Endothelial cell of umbilical vein (primary cell): Measurements from ENCODE around the gene SLC16A5. TPM values are rescaled to one million over a fixed set of nuclear protein-coding genes. Genes with fewer than 3 reads are reported as not detected.

Experiments
- BruUV-seq: library from RNA; stranded (reverse); fragments of 400-500 nt; replicated peaks from 2 replicates; lab custom pipeline; 2021; lab: Mats Ljungman, UMichigan
- CTCF ChIA-PET: fragments of 300-600, 350-600 bp; sonication (Branson Sonifier 250); formaldehyde crosslinking; loops from one replicate; lab custom pipeline; 2021; ENCODE audit warnings: antibody characterized with exemption, inconsistent platforms; lab: Charles Lee
- POLR2A ChIA-PET: fragments of 300-600, 350-600 bp; sonication (Branson Sonifier 250); formaldehyde crosslinking; loops from one replicate; lab custom pipeline; 2021; ENCODE audit warnings: antibody characterized with exemption, inconsistent platforms; lab: Charles Lee
- DNase-seq: peaks from one replicate; pipeline ENCODE4 v3.0.0-alpha.2; 2011; ENCODE audit warnings: low read depth, low spot score
- FAIRE-seq: peaks from 2 replicates; lab custom pipeline; 2011; peaks lifted over from hg19 to GRCh38; lab: Jason Lieb, UNC
- H2AFZ ChIP-seq: 2 replicates; pipeline ENCODE4 v1.6.0; 2012; ENCODE audit warnings: low read depth, low read length, control low read depth, inconsistent platforms
- H3K27ac ChIP-seq: 2 replicates; pipeline ENCODE4 v1.5.1; 2011; ENCODE audit warnings: low read depth, mild to moderate bottlenecking, control low read depth, low read length, moderate library complexity; ENCODE audit not compliant: insufficient read depth
- H3K27me3 ChIP-seq, 2 experiments: 2 replicates each; pipeline versions ENCODE4 v1.6.0 to v1.6.1; 2011; ENCODE audit warnings: low read length in 2 of 2, mixed read lengths in 1 of 2; ENCODE audit not compliant: control insufficient read depth in 2 of 2, insufficient read depth in 2 of 2
- H3K36me3 ChIP-seq, 2 experiments: 2 replicates in 1 of 2; 3 replicates in 1 of 2; pipeline ENCODE4 v1.5.1; 2011; ENCODE audit warnings: low read length in 2 of 2, mild to moderate bottlenecking in 1 of 2, moderate library complexity in 1 of 2; ENCODE audit not compliant: control insufficient read depth in 2 of 2, insufficient read depth in 2 of 2; ENCODE audit errors: extremely low read depth in 1 of 2
- H3K4me1 ChIP-seq: 3 replicates; pipeline ENCODE4 v1.5.1; 2011; ENCODE audit warnings: mild to moderate bottlenecking, low read length; ENCODE audit not compliant: control insufficient read depth, insufficient read depth; ENCODE audit errors: extremely low read depth
- H3K4me2 ChIP-seq: 2 replicates; pipeline ENCODE4 v1.6.1; 2011; ENCODE audit warnings: low read length, control low read depth, mixed read lengths; ENCODE audit not compliant: insufficient read depth
- H3K4me3 ChIP-seq, 3 experiments: fragments of 200-600 bp in 1 of 3; sonication (generic), shearing (Covaris generic) in 1 of 3; replicated peaks in 1 of 3; 2 replicates each; pipeline ENCODE4 v1.5.1; 2011 to 2016; ENCODE audit warnings: control low read depth in 3 of 3, low read length in 3 of 3, mild to moderate bottlenecking in 2 of 3, inconsistent platforms in 1 of 3, low read depth in 1 of 3, moderate library complexity in 1 of 3; ENCODE audit not compliant: insufficient read depth in 1 of 3
- H3K79me2 ChIP-seq: 2 replicates; pipeline ENCODE4 v1.6.0; 2012; ENCODE audit warnings: low read length, inconsistent platforms; ENCODE audit not compliant: control insufficient read depth, insufficient read depth
- H3K9ac ChIP-seq: replicated peaks from 2 replicates; pipeline ENCODE3; 2011; ENCODE audit warnings: low read length, control low read depth; ENCODE audit not compliant: insufficient read depth; ENCODE audit errors: extremely low read depth
- H3K9me1 ChIP-seq: replicated peaks from 3 replicates; pipeline ENCODE4 v1.6.0; 2011; ENCODE audit warnings: mild to moderate bottlenecking, low read length; ENCODE audit not compliant: control insufficient read depth, insufficient read depth; ENCODE audit errors: extremely low read depth
- H3K9me3 ChIP-seq: replicated peaks from 2 replicates; pipeline ENCODE4 v1.5.1; 2012; ENCODE audit warnings: low read length, inconsistent platforms; ENCODE audit not compliant: control insufficient read depth, insufficient read depth
- H4K20me1 ChIP-seq: replicated peaks from 2 replicates; pipeline ENCODE3; 2011; ENCODE audit warnings: mild to moderate bottlenecking, low read length; ENCODE audit not compliant: control insufficient read depth, insufficient read depth; ENCODE audit errors: extremely low read depth
- EZH2 ChIP-seq: IDR thresholded peaks from 2 replicates; pipeline ENCODE4 v1.6.1; 2012; ENCODE audit warnings: borderline replicate concordance, low read depth, mild to moderate bottlenecking, moderate library complexity, low read length, inconsistent platforms; ENCODE audit not compliant: severe bottlenecking
- FOS ChIP-seq: IDR thresholded peaks from 2 replicates; pipeline ENCODE4 v1.6.1; 2011; ENCODE audit warnings: mild to moderate bottlenecking, low read length, moderate library complexity, borderline replicate concordance; ENCODE audit not compliant: insufficient read depth
- GATA2 ChIP-seq: IDR thresholded peaks from 2 replicates; pipeline ENCODE4 v1.7.0; 2011; ENCODE audit warnings: low read depth, mild to moderate bottlenecking, moderate library complexity, mixed read lengths, low read length; ENCODE audit not compliant: insufficient read length, insufficient read depth
- JUN ChIP-seq: IDR thresholded peaks from 2 replicates; pipeline ENCODE4 v1.6.1; 2011; ENCODE audit warnings: borderline replicate concordance, low read depth; ENCODE audit not compliant: insufficient read length, insufficient read depth
- MYC ChIP-seq: IDR thresholded peaks from one replicate; pipeline ENCODE4 v1.6.1; 2011; ENCODE audit warnings: mild to moderate bottlenecking, low read depth, low read length
- POLR2A ChIP-seq: IDR thresholded peaks from 2 replicates; pipeline ENCODE4 v1.6.1; 2012; ENCODE audit warnings: low read depth, mild to moderate bottlenecking, control low read depth, low read length
- POLR2AphosphoS5 ChIP-seq: IDR thresholded peaks from 2 replicates; pipeline ENCODE4 v1.6.1; 2012; ENCODE audit warnings: low read depth, mild to moderate bottlenecking, control low read depth, low read length, moderate library complexity; ENCODE audit not compliant: insufficient read depth
- dilution Hi-C: fragments of 300-500 bp; cut with MboI; formaldehyde crosslinking; loops from one replicate; pipeline ENCODE4 v1.15.0; 2019; ENCODE audit warnings: low sequenced_read_pairs; ENCODE audit not compliant: extremely low pct_ligation_motif_present
- intact Hi-C: fragments of 100-400 bp; cut with micrococcal nuclease; formaldehyde crosslinking; loops from one replicate; pipeline ENCODE4 v1.10.0; 2022
- polyA plus RNA-seq, 4 experiments: library from polyadenylated mRNA; depleted of rRNA in 3 of 4; stranded (reverse) in 3 of 4; unstranded in 1 of 4; fragments of >200 nt; gene quantifications; 2 replicates each; pipeline versions ENCODE4 v1.2.1 to v1.2.3, GENCODE V29; 2011 to 2012; ENCODE audit warnings: missing spikeins in 1 of 4
- total RNA-seq: library from RNA; stranded (reverse); gene quantifications from 2 replicates; pipeline ENCODE4 v1.2.3, GENCODE V29; 2021
- TF ChIP-seq, protein P1 (sequence below): IDR thresholded peaks from 2 replicates; pipeline ENCODE4 v1.6.1; 2011; ENCODE audit not compliant: insufficient read depth, insufficient read length
- TF ChIP-seq, protein P2 (sequence below), 2 donors: IDR thresholded peaks; 1 replicate in 1 of 2; 2 replicates in 1 of 2; pipeline ENCODE4 v1.5.1; 2011; ENCODE audit warnings: low read length in 2 of 2, mild to moderate bottlenecking in 2 of 2, moderate library complexity in 2 of 2, control low read depth in 1 of 2, inconsistent platforms in 1 of 2, low read depth in 1 of 2; ENCODE audit not compliant: insufficient read depth in 1 of 2; ENCODE audit errors: extremely low read depth in 1 of 2

The SLC16A5 gene
- total and polyA plus RNA-seq, 2 donors (not counting 3 experiments of a cell fraction or from before 2014, with no cell fraction given) = 16.4 to 23.3 TPM

DNA sequence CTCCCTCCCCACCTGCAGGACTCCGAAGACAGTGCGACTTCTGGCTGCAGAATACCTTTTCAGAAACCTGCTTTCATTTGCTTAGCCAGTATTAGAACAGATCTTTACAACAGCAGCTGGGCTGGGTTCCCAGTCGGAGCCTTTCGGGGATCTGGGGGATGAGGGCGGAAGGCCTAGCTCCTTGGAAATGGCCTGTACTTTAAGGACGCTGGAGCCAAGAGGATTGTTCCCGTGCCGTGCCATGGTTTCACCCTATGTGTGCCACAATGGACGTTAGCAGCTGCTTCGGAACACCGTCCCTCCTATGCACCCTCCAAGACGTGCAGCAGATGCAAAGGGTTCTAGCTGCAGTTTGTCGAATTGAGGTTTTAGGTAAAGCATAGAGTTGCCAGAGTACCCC lies 24.6 kb upstream of the SLC16A5 start:
- Histone ChIP-seq H4K20me1 (no peaks in the 10 kb centered on the region), H3K9me1 (no peaks in the 10 kb centered on the region), H3K9me3 (no peaks in the 10 kb centered on the region), H3K4me2 (no peak overlapping the region), H3K4me1 (peaks cover 6% of the 10 kb centered on the region), H3K36me3 (peaks cover 8 to 29% of the 10 kb centered on the region in 2 experiments), H3K79me2 (no peaks in the 10 kb centered on the region), H3K4me3 (no peak overlapping the region), H2AFZ (no peak overlapping the region), H3K27ac (no peak overlapping the region), H3K27me3 (no peaks in the 10 kb centered on the region), H3K9ac (no peak overlapping the region)
- POLR2A ChIA-PET = no interaction called here
- dilution Hi-C loops (no loop called here), intact Hi-C loops (no loop called here)
- no TSS peak for BruUV-seq
- CTCF ChIA-PET = interaction anchor here (0.8 to 6.1 kb wide), 4 partner anchors 11 to 51 kb away, joined by 3 to 80 read pairs (median 27); no protein-coding TSS in a partner anchor
- TF ChIP-seq, protein P1, sequence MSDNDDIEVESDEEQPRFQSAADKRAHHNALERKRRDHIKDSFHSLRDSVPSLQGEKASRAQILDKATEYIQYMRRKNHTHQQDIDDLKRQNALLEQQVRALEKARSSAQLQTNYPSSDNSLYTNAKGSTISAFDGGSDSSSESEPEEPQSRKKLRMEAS = no peak
- no peak for TF ChIP-seq GATA2
- no peak for TF ChIP-seq FOS
- TF ChIP-seq EZH2 = no peak
- no peak for TF ChIP-seq POLR2A
- TF ChIP-seq, protein P2, sequence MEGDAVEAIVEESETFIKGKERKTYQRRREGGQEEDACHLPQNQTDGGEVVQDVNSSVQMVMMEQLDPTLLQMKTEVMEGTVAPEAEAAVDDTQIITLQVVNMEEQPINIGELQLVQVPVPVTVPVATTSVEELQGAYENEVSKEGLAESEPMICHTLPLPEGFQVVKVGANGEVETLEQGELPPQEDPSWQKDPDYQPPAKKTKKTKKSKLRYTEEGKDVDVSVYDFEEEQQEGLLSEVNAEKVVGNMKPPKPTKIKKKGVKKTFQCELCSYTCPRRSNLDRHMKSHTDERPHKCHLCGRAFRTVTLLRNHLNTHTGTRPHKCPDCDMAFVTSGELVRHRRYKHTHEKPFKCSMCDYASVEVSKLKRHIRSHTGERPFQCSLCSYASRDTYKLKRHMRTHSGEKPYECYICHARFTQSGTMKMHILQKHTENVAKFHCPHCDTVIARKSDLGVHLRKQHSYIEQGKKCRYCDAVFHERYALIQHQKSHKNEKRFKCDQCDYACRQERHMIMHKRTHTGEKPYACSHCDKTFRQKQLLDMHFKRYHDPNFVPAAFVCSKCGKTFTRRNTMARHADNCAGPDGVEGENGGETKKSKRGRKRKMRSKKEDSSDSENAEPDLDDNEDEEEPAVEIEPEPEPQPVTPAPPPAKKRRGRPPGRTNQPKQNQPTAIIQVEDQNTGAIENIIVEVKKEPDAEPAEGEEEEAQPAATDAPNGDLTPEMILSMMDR (IDR thresholded peaks at IDR 0.05; ENCODE audit: extremely low read depth in 1 of 2, insufficient read depth in 1 of 2, low read depth in 1 of 2, low read length in 2 of 2) = no peak
- no peak for TF ChIP-seq JUN
- TF ChIP-seq POLR2AphosphoS5 = no peak
- no peak for TF ChIP-seq MYC
- FAIRE-seq (no peak), DNase-seq (no peak)
